ENCODE data around the gene CAP1. TPM values are rescaled to one million over a fixed set of nuclear protein-coding genes. Genes with fewer than 3 reads are reported as not detected.

Gene CAP1
- total and polyA plus RNA-seq, 9 of the 15 experiments (the other 6 are each of a cell fraction or from before 2014, with no cell fraction given): 230 to 658 (median 281) TPM

DNA sequence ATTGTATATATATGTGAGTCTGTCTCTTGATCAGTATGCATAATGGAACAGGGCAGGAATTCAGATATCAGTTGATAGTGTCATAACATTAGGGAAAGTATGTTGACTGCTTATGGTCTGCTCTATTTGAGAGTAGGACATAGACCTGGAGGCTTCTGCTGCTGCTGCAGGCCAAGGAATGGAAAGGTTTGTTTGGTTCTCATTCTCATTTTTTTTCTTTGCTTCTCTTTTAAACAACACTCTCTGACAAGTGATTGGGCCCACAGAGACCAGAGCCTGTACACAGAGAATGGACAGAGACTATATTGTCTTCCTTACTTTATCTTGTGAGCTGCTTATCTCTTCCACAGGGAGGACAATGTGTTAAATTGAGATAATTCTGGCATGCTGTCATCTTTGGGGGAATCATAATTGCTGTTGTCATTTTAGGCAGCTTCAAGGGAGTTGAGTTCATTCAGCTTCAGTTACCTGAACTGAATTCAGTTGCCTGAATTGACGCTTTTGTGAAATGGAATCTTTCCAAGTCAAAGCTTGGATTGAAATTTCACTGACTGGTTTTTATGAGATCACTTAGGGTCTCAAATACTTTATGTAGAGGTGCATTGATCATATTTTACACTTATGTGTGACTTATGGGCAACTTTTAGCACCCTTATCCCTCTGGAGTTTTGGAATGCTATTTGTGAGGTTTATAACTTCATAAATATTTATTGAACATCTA lies 16.9 kb downstream of the CAP1 start (continued):
- TF ChIP-seq, protein P1, sequence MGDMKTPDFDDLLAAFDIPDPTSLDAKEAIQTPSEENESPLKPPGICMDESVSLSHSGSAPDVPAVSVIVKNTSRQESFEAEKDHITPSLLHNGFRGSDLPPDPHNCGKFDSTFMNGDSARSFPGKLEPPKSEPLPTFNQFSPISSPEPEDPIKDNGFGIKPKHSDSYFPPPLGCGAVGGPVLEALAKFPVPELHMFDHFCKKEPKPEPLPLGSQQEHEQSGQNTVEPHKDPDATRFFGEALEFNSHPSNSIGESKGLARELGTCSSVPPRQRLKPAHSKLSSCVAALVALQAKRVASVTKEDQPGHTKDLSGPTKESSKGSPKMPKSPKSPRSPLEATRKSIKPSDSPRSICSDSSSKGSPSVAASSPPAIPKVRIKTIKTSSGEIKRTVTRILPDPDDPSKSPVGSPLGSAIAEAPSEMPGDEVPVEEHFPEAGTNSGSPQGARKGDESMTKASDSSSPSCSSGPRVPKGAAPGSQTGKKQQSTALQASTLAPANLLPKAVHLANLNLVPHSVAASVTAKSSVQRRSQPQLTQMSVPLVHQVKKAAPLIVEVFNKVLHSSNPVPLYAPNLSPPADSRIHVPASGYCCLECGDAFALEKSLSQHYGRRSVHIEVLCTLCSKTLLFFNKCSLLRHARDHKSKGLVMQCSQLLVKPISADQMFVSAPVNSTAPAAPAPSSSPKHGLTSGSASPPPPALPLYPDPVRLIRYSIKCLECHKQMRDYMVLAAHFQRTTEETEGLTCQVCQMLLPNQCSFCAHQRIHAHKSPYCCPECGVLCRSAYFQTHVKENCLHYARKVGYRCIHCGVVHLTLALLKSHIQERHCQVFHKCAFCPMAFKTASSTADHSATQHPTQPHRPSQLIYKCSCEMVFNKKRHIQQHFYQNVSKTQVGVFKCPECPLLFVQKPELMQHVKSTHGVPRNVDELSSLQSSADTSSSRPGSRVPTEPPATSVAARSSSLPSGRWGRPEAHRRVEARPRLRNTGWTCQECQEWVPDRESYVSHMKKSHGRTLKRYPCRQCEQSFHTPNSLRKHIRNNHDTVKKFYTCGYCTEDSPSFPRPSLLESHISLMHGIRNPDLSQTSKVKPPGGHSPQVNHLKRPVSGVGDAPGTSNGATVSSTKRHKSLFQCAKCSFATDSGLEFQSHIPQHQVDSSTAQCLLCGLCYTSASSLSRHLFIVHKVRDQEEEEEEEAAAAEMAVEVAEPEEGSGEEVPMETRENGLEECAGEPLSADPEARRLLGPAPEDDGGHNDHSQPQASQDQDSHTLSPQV (IDR thresholded peaks at IDR 0.05): no peak; the same call in none of the 2 replicates
- TF ChIP-seq BMI1 (IDR thresholded peaks at IDR 0.05; ENCODE audit: low read length) (no peak), ETS2 (tag; IDR thresholded peaks at IDR 0.05; ENCODE audit: borderline replicate concordance, poor library complexity, severe bottlenecking) (no peak), ZNF384 (IDR thresholded peaks at IDR 0.05; ENCODE audit: low read depth, low read length) (peak; percentile 78), GTF2E2 (tag; IDR thresholded peaks at IDR 0.05) (no peak; the same call in 1 of the 2 replicates), GABPA (tag; conservative IDR thresholded peaks at IDR 0.05; ENCODE audit: low read depth) (peak; percentile 52; the same call in 1 of the 2 replicates), ZNF830 (CRISPR knock-in tag; IDR thresholded peaks at IDR 0.05) (no peak), LARP7 (IDR thresholded peaks at IDR 0.05) (no peak), CSDE1 (IDR thresholded peaks at IDR 0.05) (no peak), HNRNPUL1 (IDR thresholded peaks at IDR 0.05; ENCODE audit: low read length) (no peak), TAL1 (IDR thresholded peaks at IDR 0.05) (peak; percentile 98), BRD9 (IDR thresholded peaks at IDR 0.05; ENCODE audit: low read depth, partially characterized antibody) (peak; percentile 97), ZNF24 (IDR thresholded peaks at IDR 0.05) (no peak), GTF2A2 (tag; IDR thresholded peaks at IDR 0.05) (no peak), RBM22 (IDR thresholded peaks at IDR 0.05; ENCODE audit: low read depth, low read length, poor library complexity, severe bottlenecking) (no peak), CBFA2T3 (IDR thresholded peaks at IDR 0.05) (peak; percentile 98), CBX2 (IDR thresholded peaks at IDR 0.05; ENCODE audit: insufficient read depth, low read length, poor library complexity, severe bottlenecking) (no peak)
- TF ChIP-seq, protein P2, sequence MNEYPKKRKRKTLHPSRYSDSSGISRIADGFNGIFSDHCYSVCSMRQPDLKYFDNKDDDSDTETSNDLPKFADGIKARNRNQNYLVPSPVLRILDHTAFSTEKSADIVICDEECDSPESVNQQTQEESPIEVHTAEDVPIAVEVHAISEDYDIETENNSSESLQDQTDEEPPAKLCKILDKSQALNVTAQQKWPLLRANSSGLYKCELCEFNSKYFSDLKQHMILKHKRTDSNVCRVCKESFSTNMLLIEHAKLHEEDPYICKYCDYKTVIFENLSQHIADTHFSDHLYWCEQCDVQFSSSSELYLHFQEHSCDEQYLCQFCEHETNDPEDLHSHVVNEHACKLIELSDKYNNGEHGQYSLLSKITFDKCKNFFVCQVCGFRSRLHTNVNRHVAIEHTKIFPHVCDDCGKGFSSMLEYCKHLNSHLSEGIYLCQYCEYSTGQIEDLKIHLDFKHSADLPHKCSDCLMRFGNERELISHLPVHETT (CRISPR knock-in tag; conservative IDR thresholded peaks at IDR 0.05 in 1 of 2, IDR thresholded peaks at IDR 0.05 in 1 of 2): peak in 1 of 2 experiments; percentile 78; a peak in 2 of 4 replicates
- TF ChIP-seq, protein P3, sequence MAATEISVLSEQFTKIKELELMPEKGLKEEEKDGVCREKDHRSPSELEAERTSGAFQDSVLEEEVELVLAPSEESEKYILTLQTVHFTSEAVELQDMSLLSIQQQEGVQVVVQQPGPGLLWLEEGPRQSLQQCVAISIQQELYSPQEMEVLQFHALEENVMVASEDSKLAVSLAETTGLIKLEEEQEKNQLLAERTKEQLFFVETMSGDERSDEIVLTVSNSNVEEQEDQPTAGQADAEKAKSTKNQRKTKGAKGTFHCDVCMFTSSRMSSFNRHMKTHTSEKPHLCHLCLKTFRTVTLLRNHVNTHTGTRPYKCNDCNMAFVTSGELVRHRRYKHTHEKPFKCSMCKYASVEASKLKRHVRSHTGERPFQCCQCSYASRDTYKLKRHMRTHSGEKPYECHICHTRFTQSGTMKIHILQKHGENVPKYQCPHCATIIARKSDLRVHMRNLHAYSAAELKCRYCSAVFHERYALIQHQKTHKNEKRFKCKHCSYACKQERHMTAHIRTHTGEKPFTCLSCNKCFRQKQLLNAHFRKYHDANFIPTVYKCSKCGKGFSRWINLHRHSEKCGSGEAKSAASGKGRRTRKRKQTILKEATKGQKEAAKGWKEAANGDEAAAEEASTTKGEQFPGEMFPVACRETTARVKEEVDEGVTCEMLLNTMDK (IDR thresholded peaks at IDR 0.05; ENCODE audit: borderline replicate concordance, insufficient read depth, low read depth, low read length, poor library complexity, severe bottlenecking): no peak
